KMS-11 (cell line): Measurements from ENCODE around the gene EDAR.

Source experiments
- H2AFZ ChIP-seq: fragments of 200-600 bp; sonication (generic); 2 replicates; pipeline ENCODE4 v1.6.1; 2016; ENCODE audit warnings: antibody characterized with exemption, mixed run types, low read depth
- H3K27ac ChIP-seq: fragments of 200-600 bp; sonication (generic); 2 replicates; pipeline ENCODE4 v1.6.1; 2016; ENCODE audit warnings: mild to moderate bottlenecking, mixed run types
- H3K27me3 ChIP-seq: fragments of 200-600 bp; sonication (generic); 2 replicates; pipeline ENCODE4 v1.6.1; 2017; ENCODE audit warnings: mild to moderate bottlenecking, low read depth, mixed run types, moderate library complexity; ENCODE audit not compliant: insufficient read depth
- H3K36me3 ChIP-seq: fragments of 200-600 bp; sonication (generic); 2 replicates; pipeline ENCODE4 v1.6.1; 2017; ENCODE audit warnings: mild to moderate bottlenecking, mixed run types; ENCODE audit not compliant: insufficient read depth
- H3K4me1 ChIP-seq: fragments of 200-600 bp; sonication (generic); 2 replicates; pipeline ENCODE4 v1.6.1; 2016; ENCODE audit warnings: mild to moderate bottlenecking, low read depth, mixed run types; ENCODE audit not compliant: poor library complexity, severe bottlenecking
- H3K4me2 ChIP-seq: fragments of 200-600 bp; sonication (generic); 2 replicates; pipeline ENCODE4 v1.7.0; 2016; ENCODE audit warnings: mild to moderate bottlenecking, mixed run types
- H3K4me3 ChIP-seq: fragments of 200-600 bp; sonication (generic); IDR thresholded peaks from 2 replicates; pipeline ENCODE4 v1.6.1; 2017; ENCODE audit warnings: low read depth, low read length, mixed read lengths; ENCODE audit not compliant: insufficient read depth
- H3K79me2 ChIP-seq: fragments of 200-600 bp; sonication (generic); 2 replicates; pipeline ENCODE4 v1.6.1; 2016; ENCODE audit warnings: low read depth, mixed run types; ENCODE audit not compliant: insufficient read depth
- H3K9ac ChIP-seq: fragments of 200-600 bp; sonication (generic); 2 replicates; pipeline ENCODE4 v1.6.1; 2016; ENCODE audit warnings: mild to moderate bottlenecking, mixed run types
- H4K20me1 ChIP-seq: fragments of 200-600 bp; sonication (generic); 2 replicates; pipeline ENCODE4 v1.6.1; 2016; ENCODE audit warnings: mild to moderate bottlenecking, mixed run types; ENCODE audit not compliant: insufficient read depth
- TF ChIP-seq, protein P1 (sequence below): fragments of 200-600 bp; sonication (generic); conservative IDR thresholded peaks from 2 replicates; pipeline ENCODE4 v1.6.1; 2017; ENCODE audit warnings: low read depth, mild to moderate bottlenecking, antibody characterized with exemption, low read length, moderate library complexity, mixed read lengths

EDAR gene

DNA sequence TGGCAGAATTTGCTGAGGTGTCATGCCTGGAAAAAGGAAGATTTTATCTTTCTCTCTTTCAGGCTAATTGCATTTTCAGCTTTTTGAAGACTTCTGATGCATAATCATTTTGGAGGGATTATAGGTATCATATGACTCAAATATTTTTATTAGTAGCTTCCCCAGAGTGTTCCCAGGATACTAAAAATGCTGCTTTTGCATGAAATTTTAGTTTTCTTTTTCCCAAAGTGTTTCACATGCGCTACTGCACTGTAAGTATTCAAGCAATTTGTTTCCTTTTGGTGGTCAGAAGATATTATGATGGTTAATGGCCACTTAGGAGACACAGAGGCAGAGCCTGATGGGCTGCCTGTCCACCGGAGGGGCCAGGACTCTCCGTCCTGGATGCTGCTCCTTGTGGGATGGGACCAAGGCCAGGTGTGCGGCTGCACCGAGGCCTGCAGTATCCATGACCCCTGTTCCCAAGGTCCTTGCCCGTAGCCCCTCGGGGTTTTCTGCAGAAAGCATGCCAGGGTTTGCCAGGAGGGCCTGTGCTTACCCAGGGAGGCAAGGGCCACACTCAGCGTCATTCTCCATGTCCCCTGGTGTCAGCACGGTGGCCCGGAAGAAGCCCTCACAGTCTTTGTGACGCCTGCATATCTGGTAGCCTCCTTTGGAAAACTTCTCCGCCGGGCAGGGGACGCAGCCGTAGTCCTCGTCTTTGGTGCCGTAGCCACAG is 60.2 kb downstream of the EDAR start:
- H3K4me2 ChIP-seq, result no peak overlapping the region
- H3K36me3 ChIP-seq, result no peaks in the 10 kb centered on the region
- no peak overlapping the region for H3K4me3 ChIP-seq
- no peak overlapping the region for H3K9ac ChIP-seq
- TF ChIP-seq, protein P1, sequence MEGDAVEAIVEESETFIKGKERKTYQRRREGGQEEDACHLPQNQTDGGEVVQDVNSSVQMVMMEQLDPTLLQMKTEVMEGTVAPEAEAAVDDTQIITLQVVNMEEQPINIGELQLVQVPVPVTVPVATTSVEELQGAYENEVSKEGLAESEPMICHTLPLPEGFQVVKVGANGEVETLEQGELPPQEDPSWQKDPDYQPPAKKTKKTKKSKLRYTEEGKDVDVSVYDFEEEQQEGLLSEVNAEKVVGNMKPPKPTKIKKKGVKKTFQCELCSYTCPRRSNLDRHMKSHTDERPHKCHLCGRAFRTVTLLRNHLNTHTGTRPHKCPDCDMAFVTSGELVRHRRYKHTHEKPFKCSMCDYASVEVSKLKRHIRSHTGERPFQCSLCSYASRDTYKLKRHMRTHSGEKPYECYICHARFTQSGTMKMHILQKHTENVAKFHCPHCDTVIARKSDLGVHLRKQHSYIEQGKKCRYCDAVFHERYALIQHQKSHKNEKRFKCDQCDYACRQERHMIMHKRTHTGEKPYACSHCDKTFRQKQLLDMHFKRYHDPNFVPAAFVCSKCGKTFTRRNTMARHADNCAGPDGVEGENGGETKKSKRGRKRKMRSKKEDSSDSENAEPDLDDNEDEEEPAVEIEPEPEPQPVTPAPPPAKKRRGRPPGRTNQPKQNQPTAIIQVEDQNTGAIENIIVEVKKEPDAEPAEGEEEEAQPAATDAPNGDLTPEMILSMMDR, result peak; percentile 36; the same call in 1 of the 2 replicates
- H2AFZ ChIP-seq, result no peak overlapping the region
- no peaks in the 10 kb centered on the region for H3K79me2 ChIP-seq
- H3K27ac ChIP-seq, result no peak overlapping the region
- H4K20me1 ChIP-seq, result no peaks in the 10 kb centered on the region
- no peaks in the 10 kb centered on the region for H3K27me3 ChIP-seq
- no peaks in the 10 kb centered on the region for H3K4me1 ChIP-seq

- Histone ChIP-seq H3K36me3 (no peaks in the 10 kb centered on the region), H3K4me3 (no peak overlapping the region), H3K4me2 (no peak overlapping the region), H3K79me2 (no peaks in the 10 kb centered on the region), H3K27ac (no peak overlapping the region), H4K20me1 (no peaks in the 10 kb centered on the region), H2AFZ (no peak overlapping the region), H3K9ac (no peak overlapping the region), H3K4me1 (no peaks in the 10 kb centered on the region), H3K27me3 (no peaks in the 10 kb centered on the region)
- TF ChIP-seq, protein P1, result peak; percentile 80
These were observed 60.9 kb downstream of the EDAR start for GRCh38 chr2:108927936-108928659.

DNA sequence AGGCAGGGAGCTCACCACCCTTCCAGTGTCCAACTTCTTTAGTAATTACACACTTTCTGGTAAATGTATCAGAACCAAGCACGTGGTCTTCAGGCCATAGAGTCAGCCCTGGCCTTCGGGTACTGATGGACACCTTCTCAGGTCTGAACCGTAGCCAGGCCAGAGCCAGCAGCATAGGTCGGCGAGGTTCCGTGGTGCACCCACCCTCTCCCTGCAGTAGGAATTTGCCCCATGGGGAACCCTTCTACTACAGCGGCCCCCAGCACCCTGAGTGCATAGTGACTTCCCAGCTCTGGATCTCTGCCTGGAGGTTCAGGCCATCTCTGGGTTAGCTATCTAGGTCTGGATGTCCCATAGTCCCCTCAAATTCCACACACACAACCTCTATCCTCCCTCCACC is 61.6 kb downstream of the EDAR start:
- Histone ChIP-seq H3K79me2 (no peaks in the 10 kb centered on the region), H3K9ac (no peak overlapping the region), H3K4me1 (no peaks in the 10 kb centered on the region), H3K4me2 (no peak overlapping the region), H3K27me3 (no peaks in the 10 kb centered on the region), H3K27ac (no peak overlapping the region), H2AFZ (no peak overlapping the region), H4K20me1 (no peaks in the 10 kb centered on the region), H3K4me3 (no peak overlapping the region), H3K36me3 (no peaks in the 10 kb centered on the region)
- TF ChIP-seq, protein P1, result no peak

DNA sequence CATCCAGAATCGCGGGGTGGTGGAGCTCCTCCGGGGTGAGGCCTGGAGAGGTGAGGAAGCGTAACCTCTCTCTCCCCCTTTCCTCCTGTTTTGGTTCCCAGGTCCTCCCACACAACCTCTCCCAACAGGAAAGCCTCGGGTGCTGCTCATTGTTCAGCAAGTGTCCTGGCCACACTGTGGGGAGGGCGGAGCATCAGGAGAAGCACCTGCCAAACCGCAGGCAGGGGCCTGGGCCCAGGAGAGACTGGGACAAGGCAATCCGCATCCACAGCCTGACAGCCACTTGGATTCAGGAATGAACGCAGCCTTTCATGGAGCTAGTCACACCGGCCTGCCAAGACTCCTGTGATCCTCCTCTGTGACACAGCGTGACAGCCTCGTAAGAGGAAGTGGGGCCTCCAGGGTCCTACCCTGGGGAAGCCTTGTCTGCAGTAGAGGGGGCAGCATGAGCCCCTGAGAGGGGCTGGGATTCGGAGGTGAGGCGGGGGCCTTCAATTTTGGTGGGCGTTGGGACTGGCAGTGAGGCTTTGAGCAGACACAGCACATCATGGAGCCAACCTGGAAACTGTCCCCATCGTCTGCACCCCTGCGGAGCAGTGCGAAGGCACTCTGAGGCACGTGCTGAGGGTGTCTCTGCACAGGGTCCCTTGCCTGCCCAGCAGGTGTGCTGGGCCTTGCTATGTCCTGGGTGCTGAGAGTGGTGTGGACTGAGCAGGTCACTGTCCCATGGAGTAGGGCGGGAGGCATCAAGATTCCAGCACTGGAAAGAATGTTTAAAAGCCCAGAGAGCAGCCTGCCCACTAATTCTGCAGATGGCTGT is 62.2 kb downstream of the EDAR start:
- H2AFZ ChIP-seq, result no peak overlapping the region
- no peak overlapping the region for H3K27ac ChIP-seq
- TF ChIP-seq, protein P1, result no peak
- no peaks in the 10 kb centered on the region for H3K27me3 ChIP-seq
- H3K4me2 ChIP-seq, result no peak overlapping the region
- no peaks in the 10 kb centered on the region for H3K79me2 ChIP-seq
- H3K36me3 ChIP-seq, result no peaks in the 10 kb centered on the region
- no peak overlapping the region for H3K4me3 ChIP-seq
- no peaks in the 10 kb centered on the region for H3K4me1 ChIP-seq
- no peak overlapping the region for H3K9ac ChIP-seq
- no peaks in the 10 kb centered on the region for H4K20me1 ChIP-seq
